DOHH2 (cell line): Measurements from ENCODE around the gene NEK7.
"Not testable (repeated sequence)": the region's sequence is repeated elsewhere in the genome, so short reads cannot be mapped to it uniquely, and the experiment has no call there.

Experiments
- H3F3A ChIP-seq: fragments of 200-600 bp; sonication (generic), shearing (Covaris generic); 2 replicates; pipeline ENCODE4 v1.6.0; 2016; ENCODE audit warnings: antibody characterized with exemption, mild to moderate bottlenecking; ENCODE audit not compliant: control insufficient read depth, insufficient read depth
- H3K27ac ChIP-seq: fragments of 200-600 bp; sonication (generic); 2 replicates; pipeline ENCODE4 v1.5.1; 2014; ENCODE audit warnings: low read depth, mild to moderate bottlenecking, low read length, moderate library complexity
- H3K27me3 ChIP-seq: fragments of 200-600 bp; sonication (generic); 2 replicates; pipeline ENCODE4 v1.6.1; 2014; ENCODE audit warnings: mild to moderate bottlenecking, low read length, mixed read lengths; ENCODE audit not compliant: control insufficient read depth
- H3K36me3 ChIP-seq: fragments of 200-600 bp; sonication (generic); 2 replicates; pipeline ENCODE4 v1.6.1; 2014; ENCODE audit warnings: mild to moderate bottlenecking, low read length, moderate library complexity, mixed read lengths; ENCODE audit not compliant: control insufficient read depth
- H3K4me1 ChIP-seq: fragments of 200-600 bp; sonication (generic); 2 replicates; pipeline ENCODE4 v1.6.1; 2014; ENCODE audit warnings: mild to moderate bottlenecking, low read length, mixed read lengths; ENCODE audit not compliant: control insufficient read depth
- H3K4me2 ChIP-seq: fragments of 200-600 bp; sonication (generic); 2 replicates; pipeline ENCODE4 v1.6.0; 2014; ENCODE audit warnings: mild to moderate bottlenecking, low read length, moderate library complexity
- H3K4me3 ChIP-seq: fragments of 200-600 bp; sonication (generic); 2 replicates; pipeline ENCODE4 v1.5.1; 2014; ENCODE audit warnings: mild to moderate bottlenecking, low read length, mixed read lengths
- H3K79me2 ChIP-seq: fragments of 200-600 bp; sonication (generic); 2 replicates; pipeline ENCODE4 v1.6.1; 2014; ENCODE audit warnings: mild to moderate bottlenecking, low read length, mixed read lengths; ENCODE audit not compliant: control insufficient read depth
- H3K9me2 ChIP-seq: fragments of 200-600 bp; sonication (generic); replicated peaks from 2 replicates; pipeline ENCODE4 v1.6.1; 2014; ENCODE audit warnings: mild to moderate bottlenecking, low read length, mixed read lengths; ENCODE audit not compliant: control insufficient read depth
- H3K9me3 ChIP-seq: fragments of 200-600 bp; sonication (generic); 2 replicates; pipeline ENCODE4 v1.6.1; 2014; ENCODE audit warnings: antibody characterized with exemption, low read length, mixed read lengths; ENCODE audit not compliant: control insufficient read depth, insufficient read depth
- H4K20me1 ChIP-seq: fragments of 200-600 bp; sonication (generic); 2 replicates; pipeline ENCODE4 v1.6.0; 2014; ENCODE audit warnings: low read depth, mild to moderate bottlenecking, antibody characterized with exemption, low read length, moderate library complexity; ENCODE audit not compliant: control insufficient read depth, insufficient read depth
- EZH2phosphoT487 ChIP-seq: fragments of 200-600 bp; sonication (generic); IDR thresholded peaks from 2 replicates; pipeline ENCODE4 v1.6.1; 2017; ENCODE audit warnings: borderline replicate concordance, mild to moderate bottlenecking, antibody characterized with exemption, low read length, moderate library complexity, mixed read lengths
- TF ChIP-seq, protein P1 (sequence below): fragments of 200-600 bp; sonication (generic); IDR thresholded peaks from one replicate; pipeline ENCODE4 v1.5.1; 2014; ENCODE audit warnings: antibody characterized with exemption, mild to moderate bottlenecking, low read depth, low read length; ENCODE audit not compliant: poor library complexity, severe bottlenecking

The NEK7 gene

DNA sequence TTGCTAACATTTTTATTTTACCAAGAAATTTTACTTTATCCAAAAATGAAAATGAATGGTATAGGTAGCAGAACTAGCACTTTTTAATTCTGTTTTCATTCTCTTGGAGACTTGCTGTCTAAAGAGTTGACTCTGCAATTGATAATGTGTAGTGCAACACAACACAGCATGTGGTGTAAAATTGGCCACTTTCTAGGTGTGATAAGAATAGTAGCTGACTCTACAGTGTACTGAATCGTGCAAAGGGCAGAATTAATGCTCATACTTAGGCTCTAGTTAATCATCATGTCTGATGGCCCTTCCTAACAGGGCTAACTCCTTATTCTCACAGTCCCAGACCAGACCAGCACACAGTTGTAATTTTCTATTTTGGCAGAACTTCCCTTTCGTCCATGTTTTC, 140.5 kb downstream of the NEK7 start:
- Histone ChIP-seq H3K79me2 (no peaks in the 10 kb centered on the region), H3K4me3 (no peak overlapping the region), H3K36me3 (no peaks in the 10 kb centered on the region; the same call in 1 of the 2 replicates)

DNA sequence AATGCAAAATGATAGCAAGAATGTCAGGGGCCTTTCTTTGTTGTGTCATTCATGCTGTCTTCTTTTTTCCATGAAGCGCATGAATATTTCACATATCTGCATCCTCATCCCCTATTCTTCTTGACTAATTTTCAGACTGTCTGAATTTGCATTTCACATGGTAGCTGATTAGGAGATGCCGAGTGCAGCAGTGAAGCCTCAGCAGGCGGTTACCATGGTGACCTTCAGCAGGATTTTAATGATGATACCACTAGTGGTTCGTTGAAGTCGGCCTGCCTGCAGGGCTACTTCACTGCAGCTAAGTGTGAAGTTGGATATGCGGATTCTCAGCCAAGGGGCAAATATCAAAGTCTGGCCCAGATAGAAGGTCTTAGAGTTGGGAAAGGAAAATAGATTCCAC, 141.8 kb downstream of the NEK7 start:
- TF ChIP-seq, protein P1, sequence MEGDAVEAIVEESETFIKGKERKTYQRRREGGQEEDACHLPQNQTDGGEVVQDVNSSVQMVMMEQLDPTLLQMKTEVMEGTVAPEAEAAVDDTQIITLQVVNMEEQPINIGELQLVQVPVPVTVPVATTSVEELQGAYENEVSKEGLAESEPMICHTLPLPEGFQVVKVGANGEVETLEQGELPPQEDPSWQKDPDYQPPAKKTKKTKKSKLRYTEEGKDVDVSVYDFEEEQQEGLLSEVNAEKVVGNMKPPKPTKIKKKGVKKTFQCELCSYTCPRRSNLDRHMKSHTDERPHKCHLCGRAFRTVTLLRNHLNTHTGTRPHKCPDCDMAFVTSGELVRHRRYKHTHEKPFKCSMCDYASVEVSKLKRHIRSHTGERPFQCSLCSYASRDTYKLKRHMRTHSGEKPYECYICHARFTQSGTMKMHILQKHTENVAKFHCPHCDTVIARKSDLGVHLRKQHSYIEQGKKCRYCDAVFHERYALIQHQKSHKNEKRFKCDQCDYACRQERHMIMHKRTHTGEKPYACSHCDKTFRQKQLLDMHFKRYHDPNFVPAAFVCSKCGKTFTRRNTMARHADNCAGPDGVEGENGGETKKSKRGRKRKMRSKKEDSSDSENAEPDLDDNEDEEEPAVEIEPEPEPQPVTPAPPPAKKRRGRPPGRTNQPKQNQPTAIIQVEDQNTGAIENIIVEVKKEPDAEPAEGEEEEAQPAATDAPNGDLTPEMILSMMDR, result no peak
- TF ChIP-seq EZH2phosphoT487, result no peak
- no peaks in the 10 kb centered on the region for H3K27me3 ChIP-seq
- no peak overlapping the region for H3K4me3 ChIP-seq
- no peaks in the 10 kb centered on the region for H3K4me1 ChIP-seq
- no peaks in the 10 kb centered on the region; the same call in 1 of the 2 replicates for H3K36me3 ChIP-seq
- no peak overlapping the region for H3K4me2 ChIP-seq
- H3K79me2 ChIP-seq, result no peaks in the 10 kb centered on the region
- H3K9me2 ChIP-seq, result no peaks in the 10 kb centered on the region
- no peaks in the 10 kb centered on the region for H3F3A ChIP-seq
- no peaks in the 10 kb centered on the region for H4K20me1 ChIP-seq
- no peak overlapping the region for H3K27ac ChIP-seq
- no peaks in the 10 kb centered on the region for H3K9me3 ChIP-seq

More for the DNA sequence above, 140.5 kb downstream of the NEK7 start:
- Histone ChIP-seq H3K9me2 (no peaks in the 10 kb centered on the region), H3K9me3 (no peaks in the 10 kb centered on the region), H3K27me3 (no peaks in the 10 kb centered on the region), H3F3A (no peaks in the 10 kb centered on the region), H3K4me1 (no peaks in the 10 kb centered on the region), H3K27ac (no peak overlapping the region), H3K4me2 (no peak overlapping the region), H4K20me1 (no peaks in the 10 kb centered on the region)
- TF ChIP-seq, protein P1, result no peak
- no peak for TF ChIP-seq EZH2phosphoT487

DNA sequence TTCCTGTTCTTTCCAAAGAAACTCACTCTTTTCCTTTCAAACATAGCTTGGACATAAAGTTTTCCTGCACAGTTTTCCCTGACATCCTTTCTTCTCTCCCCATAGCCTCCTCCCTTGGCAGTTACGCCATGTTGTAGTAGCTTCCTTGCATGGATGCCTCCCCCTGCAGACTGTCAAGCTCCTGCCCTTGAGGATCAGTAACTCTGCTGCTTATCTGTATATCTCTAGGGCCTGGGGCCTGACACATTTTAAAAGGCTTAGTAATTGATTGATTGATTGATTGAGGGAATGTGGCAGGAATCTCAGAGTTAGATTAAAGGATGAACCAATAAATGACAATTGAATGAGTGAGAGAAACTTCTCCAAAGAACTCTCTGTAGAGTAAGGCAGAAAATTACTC, 143.7 kb downstream of the NEK7 start:
- Histone ChIP-seq H3K4me3 (no peak overlapping the region), H3K9me2 (no peaks in the 10 kb centered on the region), H3K9me3 (no peaks in the 10 kb centered on the region), H3K4me1 (no peaks in the 10 kb centered on the region), H3F3A (no peaks in the 10 kb centered on the region), H3K79me2 (no peaks in the 10 kb centered on the region), H3K36me3 (no peaks in the 10 kb centered on the region; the same call in 1 of the 2 replicates), H3K4me2 (no peak overlapping the region), H3K27ac (no peak overlapping the region), H4K20me1 (no peaks in the 10 kb centered on the region), H3K27me3 (no peaks in the 10 kb centered on the region)
- TF ChIP-seq, protein P1, result no peak
- TF ChIP-seq EZH2phosphoT487, result no peak

DNA sequence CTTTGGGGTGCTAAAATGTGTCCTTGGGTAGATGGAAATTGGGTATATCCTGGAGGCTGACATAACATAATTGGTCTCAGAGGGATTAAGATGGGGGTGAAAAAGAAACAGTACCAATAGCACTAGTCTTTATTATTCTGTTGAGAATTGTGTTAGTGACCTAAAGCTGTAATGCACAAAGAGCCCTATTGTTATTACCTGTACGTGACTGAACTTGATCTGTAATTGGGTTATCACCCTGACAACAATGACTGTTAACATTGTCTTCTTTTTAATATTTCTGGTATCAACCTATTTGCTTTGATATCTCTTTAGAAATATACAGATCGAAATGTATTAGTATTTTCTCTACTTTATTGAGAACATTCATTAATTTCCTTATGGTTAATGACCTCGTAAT, 147.6 kb downstream of the NEK7 start:
- H3K9me3 ChIP-seq, result no peaks in the 10 kb centered on the region
- H3K4me3 ChIP-seq, result no peak overlapping the region
- no peaks in the 10 kb centered on the region for H3F3A ChIP-seq
- no peak overlapping the region for H3K27ac ChIP-seq
- no peak overlapping the region for H3K4me2 ChIP-seq
- peaks cover 12% of the 10 kb centered on the region for H3K4me1 ChIP-seq
- no peaks in the 10 kb centered on the region for H3K9me2 ChIP-seq
- H3K27me3 ChIP-seq, result no peaks in the 10 kb centered on the region
- H4K20me1 ChIP-seq, result no peaks in the 10 kb centered on the region
- H3K36me3 ChIP-seq, result no peaks in the 10 kb centered on the region
- H3K79me2 ChIP-seq, result no peaks in the 10 kb centered on the region
- TF ChIP-seq, protein P1, result no peak
- TF ChIP-seq EZH2phosphoT487, result no peak

DNA sequence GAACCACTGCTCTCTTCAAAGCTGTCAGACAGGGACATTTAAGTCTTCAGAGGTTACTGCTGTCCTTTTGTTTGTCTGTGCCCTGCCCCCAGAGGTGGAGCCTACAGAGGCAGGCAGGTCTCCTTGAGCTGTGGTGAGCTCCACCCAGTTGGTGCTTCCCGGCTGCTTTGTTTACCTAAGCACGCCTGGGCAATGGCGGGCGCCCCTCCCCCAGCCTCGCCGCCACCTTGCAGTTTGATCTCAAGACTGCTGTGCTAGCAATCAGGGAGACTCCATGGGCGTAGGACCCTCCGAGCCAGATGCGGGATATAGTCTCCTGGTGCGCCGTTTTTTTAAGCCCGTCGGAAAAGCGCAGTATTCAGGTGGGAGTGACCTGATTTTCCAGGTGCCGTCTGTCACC, 158.0 kb downstream of the NEK7 start:
- not testable (repeated sequence) for H3F3A ChIP-seq, H3K79me2 ChIP-seq, H3K4me3 ChIP-seq, H3K9me3 ChIP-seq, H3K27me3 ChIP-seq, H3K4me2 ChIP-seq, H3K36me3 ChIP-seq, H3K27ac ChIP-seq, H4K20me1 ChIP-seq, H3K4me1 ChIP-seq, H3K9me2 ChIP-seq
